SU-DHL-6 (cell line): ENCODE measurements around the gene PRKN.

Experiments used
- CTCF ChIP-seq: fragments of 200-600 bp; sonication (generic); IDR thresholded peaks from one replicate; pipeline ENCODE4 v1.5.1; 2017; ENCODE audit warnings: antibody characterized with exemption, mild to moderate bottlenecking, low read length, moderate library complexity; ENCODE audit not compliant: insufficient read depth, poor library complexity, severe bottlenecking
- EZH2phosphoT487 ChIP-seq: fragments of 200-600 bp; sonication (generic), shearing (Covaris generic); conservative IDR thresholded peaks from 2 replicates; pipeline ENCODE4 v1.6.1; 2018; ENCODE audit warnings: mild to moderate bottlenecking, antibody characterized with exemption, low read length, moderate library complexity, mixed read lengths

GRCh38 chr6:162150295-162150694, 577.3 kb downstream of the PRKN start:
- no peak for TF ChIP-seq CTCF
- TF ChIP-seq EZH2phosphoT487, result no peak
